ENCODE measurements around the gene NFE2L2. TPM values are rescaled to one million over a fixed set of nuclear protein-coding genes. Genes with fewer than 3 reads are reported as not detected.

Gene NFE2L2
- total and polyA plus RNA-seq, 7 donors, result 46.7 to 103 (median 88.3) TPM

- Histone ChIP-seq H3K27me3 (no peaks in the 10 kb centered on the region), H3K4me1 (peaks cover 0 to 7% (median 2%) of the 10 kb centered on the region in 4 donors), H3K27ac (peak overlapping the region in 1 of 4 donors; percentile 8), H3K9me3 (no peaks in the 10 kb centered on the region), H3K36me3 (no peaks in the 10 kb centered on the region), H3K4me3 (no peak overlapping the region)
- intact Hi-C loops (cut with DNase I), result no loop called here
- 83 to 91% methylated on average over 6 of the region's 6 CpGs for WGBS, 2 donors
- TF ChIP-seq POLR2AphosphoS5 (IDR thresholded peaks at IDR 0.05) (no peak), CTCF (IDR thresholded peaks at IDR 0.05) (no peak), EP300 (IDR thresholded peaks at IDR 0.05) (no peak), POLR2A (IDR thresholded peaks at IDR 0.05) (no peak)
- no peak for DNase-seq
These were observed 17.1 kb upstream of the NFE2L2 start for GRCh38 chr2:177281400-177282180.

- no peaks in the 10 kb centered on the region for H3K9me3 ChIP-seq
- H3K27ac ChIP-seq, result no peak overlapping the region
- no peaks in the 10 kb centered on the region for H3K27me3 ChIP-seq
- TF ChIP-seq EP300 (IDR thresholded peaks at IDR 0.05) (no peak), POLR2A (IDR thresholded peaks at IDR 0.05) (no peak), CTCF (IDR thresholded peaks at IDR 0.05) (no peak), POLR2AphosphoS5 (IDR thresholded peaks at IDR 0.05) (no peak)
- no peak for DNase-seq
- 97 to 98% methylated on average over 2 of the region's 2 CpGs for WGBS, 2 donors
- intact Hi-C loops (cut with DNase I), result no loop called here
- H3K4me3 ChIP-seq, result no peak overlapping the region
- H3K36me3 ChIP-seq, result no peaks in the 10 kb centered on the region
- H3K4me1 ChIP-seq, result peaks cover 0 to 16% (median 5%) of the 10 kb centered on the region in 4 donors
These were observed 15.3 kb upstream of the NFE2L2 start for GRCh38 chr2:177279847-177280246.

- Histone ChIP-seq H3K4me1 (peaks cover 0 to 21% (median 7%) of the 10 kb centered on the region in 4 donors), H3K27ac (peak overlapping the region; percentile 50 to 74 (median 66)), H3K4me3 (no peak overlapping the region), H3K36me3 (no peaks in the 10 kb centered on the region), H3K9me3 (no peaks in the 10 kb centered on the region), H3K27me3 (no peaks in the 10 kb centered on the region)
- WGBS, 2 donors, result 79 to 84% methylated on average over 4 of the region's 4 CpGs
- DNase-seq, result no peak
- no peak for TF ChIP-seq CTCF (IDR thresholded peaks at IDR 0.05)
- no peak for TF ChIP-seq POLR2A (IDR thresholded peaks at IDR 0.05)
- no peak for TF ChIP-seq POLR2AphosphoS5 (IDR thresholded peaks at IDR 0.05)
- TF ChIP-seq EP300 (IDR thresholded peaks at IDR 0.05), result no peak
- intact Hi-C loops (cut with DNase I), result no loop called here
These were observed 11.2 kb upstream of the NFE2L2 start for GRCh38 chr2:177275743-177276055.

GRCh38 chr2:177275040-177275742 lies 10.7 kb upstream of the NFE2L2 start:
- no peak overlapping the region for H3K4me3 ChIP-seq
- WGBS, 2 donors, result 72 to 74% methylated on average over 5 of the region's 5 CpGs

More at GRCh38 chr2:177275040-177275742, 10.7 kb upstream of the NFE2L2 start:
- intact Hi-C loops (cut with DNase I), result no loop called here
- peak overlapping the region; percentile 50 to 74 (median 66) for H3K27ac ChIP-seq
- H3K27me3 ChIP-seq, result no peaks in the 10 kb centered on the region
- TF ChIP-seq EP300 (IDR thresholded peaks at IDR 0.05) (peak in 1 of 4 donors; percentile 34), POLR2AphosphoS5 (IDR thresholded peaks at IDR 0.05) (peak; percentile 45 to 77 (median 57)), CTCF (IDR thresholded peaks at IDR 0.05) (no peak), POLR2A (IDR thresholded peaks at IDR 0.05) (no peak)
- peaks cover 0 to 21% (median 7%) of the 10 kb centered on the region in 4 donors for H3K4me1 ChIP-seq
- no peaks in the 10 kb centered on the region for H3K36me3 ChIP-seq
- H3K9me3 ChIP-seq, result no peaks in the 10 kb centered on the region
- DNase-seq, result no peak

All from sigmoid colon (tissue), 7 donors.